Adrenal gland (tissue), 5 donors: ENCODE measurements around the gene HOTAIR.

Source experiments
- CTCF ChIP-seq, 6 experiments: fragments of 450-650 bp in 4 of 6; fragments of 200-600 bp in 2 of 6; sonication (generic) in 1 of 6; IDR thresholded peaks; 1 replicate in 5 of 6; 2 replicates in 1 of 6; pipeline versions ENCODE4 v1.5.1 to v1.8.0; 2016 to 2021; ENCODE audit warnings: antibody characterized with exemption in 6 of 6, mild to moderate bottlenecking in 2 of 6, moderate library complexity in 1 of 6
- POLR2A ChIP-seq, 2 donors: fragments of 450-650 bp; IDR thresholded peaks; one replicate each; pipeline ENCODE4 v1.6.1; 2017; ENCODE audit warnings: antibody characterized with exemption in 2 of 2, mild to moderate bottlenecking in 2 of 2, moderate library complexity in 1 of 2
- donor health status: DM: no; HTN: no; CAD: no.

GRCh38 chr12:53966385-53967133, 8.2 kb downstream of the HOTAIR start:
- no peak for TF ChIP-seq POLR2A (IDR thresholded peaks at IDR 0.05)
- TF ChIP-seq CTCF (IDR thresholded peaks at IDR 0.05), result no peak
